GM18502 (cell line): Measurements from ENCODE around the gene MN1.

Experiments
- ATAC-seq: cut with Tn5 transposase; IDR thresholded peaks from one replicate; pipeline ENCODE4 v1.9.1; 2021; ENCODE audit warnings: mild to moderate bottlenecking; ENCODE audit not compliant: unreplicated experiment, poor library complexity

Gene MN1

DNA sequence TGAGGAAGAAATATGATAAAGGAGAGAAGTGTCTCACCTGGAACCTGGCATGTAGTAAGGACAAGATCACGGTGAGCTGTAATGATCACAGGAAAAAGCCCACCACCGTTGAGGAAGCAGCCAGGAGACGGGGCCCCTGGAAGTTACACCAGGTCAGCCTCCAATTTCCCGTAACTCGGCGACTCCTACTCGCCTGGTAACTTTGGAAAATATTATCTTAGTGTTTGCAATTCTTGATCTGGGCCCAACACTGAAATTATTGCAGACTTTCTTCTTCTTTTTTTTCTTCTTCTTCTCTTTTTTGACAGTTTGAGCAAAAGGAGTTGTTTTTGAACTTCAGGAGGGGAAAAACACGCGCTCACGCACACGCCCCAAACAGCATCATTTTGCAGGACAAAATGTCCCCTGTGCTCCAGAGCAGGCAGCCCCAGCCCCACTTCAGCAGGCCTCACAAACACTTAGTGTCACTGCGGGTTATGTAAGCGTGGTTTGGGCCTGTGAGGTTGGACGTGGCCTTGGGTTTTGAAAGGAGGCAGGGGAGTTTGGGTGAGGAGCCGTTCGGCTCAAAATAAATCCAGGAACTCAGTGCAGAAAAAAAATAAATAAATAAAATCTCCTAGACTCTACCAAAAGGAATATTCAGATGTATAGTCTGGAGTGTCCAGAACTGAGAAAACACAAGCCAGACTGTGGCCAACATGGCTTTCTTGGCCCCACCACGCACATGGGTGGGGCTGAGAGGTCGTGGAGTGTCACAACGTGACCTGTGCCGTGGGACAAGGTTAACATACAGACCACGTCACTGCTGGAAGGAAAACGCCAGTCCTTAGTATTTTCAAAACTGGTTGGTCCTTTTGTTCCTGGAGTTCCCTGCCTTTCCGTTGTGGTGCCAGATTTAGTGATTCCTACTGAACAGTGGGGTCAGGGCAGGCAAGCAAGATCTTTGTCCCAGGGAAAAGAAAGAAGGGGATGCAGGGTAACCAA, 26.3 kb upstream of the MN1 start:
- no peak for ATAC-seq

DNA sequence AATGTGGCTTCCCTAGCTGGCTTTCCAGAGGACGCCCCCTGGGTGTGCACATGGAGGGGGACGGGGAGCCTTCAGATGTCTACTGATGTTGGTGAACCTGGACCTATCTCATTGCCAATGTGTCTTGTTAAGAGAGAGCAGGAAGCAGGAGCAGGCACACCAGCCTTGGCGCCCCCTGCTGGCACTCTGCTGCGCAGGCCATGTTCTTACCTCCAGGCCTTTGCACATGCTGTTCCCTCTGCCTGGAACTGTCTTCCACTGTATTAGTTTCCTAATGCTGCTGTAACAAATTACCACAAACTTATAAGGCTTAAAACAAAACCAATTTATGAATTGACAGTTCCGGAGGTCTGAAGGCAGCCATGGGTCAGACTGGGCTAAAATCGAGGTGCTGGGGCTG, 23.6 kb upstream of the MN1 start:
- no peak for ATAC-seq

DNA sequence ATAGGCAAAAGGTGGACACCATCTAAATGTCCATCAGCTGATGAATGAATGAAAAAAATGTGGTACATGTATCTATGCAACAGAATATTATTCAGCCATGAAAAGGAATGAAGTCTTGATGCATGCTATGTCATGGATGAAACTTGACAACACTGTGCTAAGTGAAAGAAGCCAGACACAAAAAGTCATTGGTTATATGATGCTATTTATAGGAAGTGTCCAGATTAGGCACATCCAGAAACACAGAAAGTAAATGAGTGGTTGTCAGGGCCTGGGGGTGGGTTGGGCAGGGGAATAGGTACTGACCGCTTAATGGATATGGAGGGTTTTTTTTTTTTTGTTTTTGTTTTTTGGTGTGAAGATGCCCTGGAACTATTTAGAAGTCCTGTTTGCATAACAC, 21.7 kb upstream of the MN1 start:
- no peak for ATAC-seq

DNA sequence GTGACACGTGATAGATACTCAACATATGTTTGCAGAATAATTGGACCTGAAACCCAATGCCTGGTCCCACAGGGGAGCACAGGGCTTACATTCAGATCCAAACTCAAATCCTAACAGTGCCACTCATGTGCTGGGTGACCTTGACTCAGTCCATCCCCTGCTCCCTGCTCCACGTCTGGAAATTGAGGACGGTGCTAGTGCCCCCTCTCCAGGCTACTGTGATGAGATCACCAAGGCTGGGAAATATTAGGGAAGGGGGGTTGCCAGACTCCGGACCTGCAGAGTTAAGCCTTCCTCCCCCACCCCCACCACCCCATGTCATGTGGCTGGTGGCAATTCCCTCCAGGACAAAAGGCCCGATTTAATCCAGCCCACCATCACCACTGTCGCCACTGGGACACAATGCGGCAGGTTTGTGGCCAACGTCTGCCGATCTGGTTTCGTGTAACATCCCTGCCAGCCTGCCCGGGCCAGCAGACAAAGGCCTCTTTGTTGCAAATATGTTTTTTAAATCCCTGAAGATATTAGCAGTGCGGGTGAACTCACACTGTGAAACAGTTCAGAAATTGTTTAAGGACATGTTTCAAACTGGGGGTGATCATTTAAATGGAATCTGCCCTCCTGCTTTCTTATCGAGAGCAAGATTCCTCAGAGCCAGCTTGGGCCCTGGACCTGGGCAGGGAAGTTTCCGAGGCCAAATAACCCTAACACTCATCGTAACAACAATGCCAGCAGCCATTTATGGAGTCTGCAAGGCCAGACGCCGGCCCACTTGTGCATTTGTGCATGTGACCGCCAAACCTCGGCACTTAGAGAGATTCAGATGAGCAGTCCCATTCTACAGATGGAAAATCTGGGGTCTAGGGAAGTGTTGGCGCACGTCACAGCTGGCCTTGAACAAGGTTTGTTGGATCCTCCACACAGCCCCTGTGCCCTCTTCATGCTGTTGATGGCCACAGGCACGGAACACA, 19.6 kb upstream of the MN1 start:
- ATAC-seq, result no peak

DNA sequence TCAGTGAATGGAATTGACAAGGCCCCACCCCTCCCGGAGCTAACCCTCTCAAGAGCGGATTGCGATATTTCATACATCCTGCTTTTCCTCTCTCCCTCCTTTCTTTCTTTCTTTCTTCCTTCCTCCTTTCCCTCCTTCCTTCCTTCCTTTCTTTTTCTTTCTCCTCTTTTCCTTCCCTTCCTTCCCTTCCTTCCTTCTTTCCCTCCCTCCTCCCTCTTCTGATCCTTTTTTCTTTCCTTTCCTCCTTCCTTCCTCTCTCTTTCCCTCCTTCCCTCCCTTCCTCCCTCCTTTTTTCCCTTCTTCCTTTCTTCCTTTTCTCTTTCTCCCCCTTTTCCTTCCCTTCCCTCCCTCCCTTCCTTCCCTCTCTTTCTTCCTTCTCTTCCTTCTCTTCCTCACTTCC, 15.0 kb upstream of the MN1 start:
- no peak for ATAC-seq

DNA sequence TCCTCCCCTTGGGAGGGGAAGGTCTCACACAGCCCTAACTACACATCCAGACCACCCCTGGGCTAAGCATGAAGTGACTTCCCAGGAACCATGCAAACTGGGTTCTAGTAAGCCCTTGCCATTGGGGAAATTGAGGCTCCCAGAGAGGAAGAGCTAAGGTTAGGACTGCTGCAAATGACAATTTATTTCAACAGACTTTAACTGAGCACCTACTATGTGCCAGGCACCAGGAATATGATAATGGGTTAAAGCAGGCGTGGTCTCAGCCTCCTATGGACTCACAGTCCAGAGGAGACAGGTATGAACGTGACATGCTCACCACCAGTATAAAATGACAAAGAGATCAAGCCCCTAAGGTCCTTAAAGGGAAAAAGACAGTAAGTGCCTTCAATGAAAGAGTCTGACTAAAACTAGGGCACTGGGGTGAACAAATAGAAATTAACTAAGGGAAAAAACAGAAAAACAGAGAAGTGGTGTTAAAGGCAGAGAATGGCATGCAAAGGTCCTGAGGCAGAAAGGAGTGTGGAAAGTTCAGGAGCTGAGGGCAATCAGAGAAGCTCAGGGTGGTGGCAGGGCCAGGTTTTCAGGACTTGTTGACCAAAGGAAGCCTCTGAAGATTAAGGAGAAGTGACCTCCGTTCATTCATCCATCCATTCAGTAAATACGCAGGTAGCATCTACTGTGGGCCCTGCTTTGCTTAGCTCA, 14.4 kb upstream of the MN1 start:
- ATAC-seq, result no peak

DNA sequence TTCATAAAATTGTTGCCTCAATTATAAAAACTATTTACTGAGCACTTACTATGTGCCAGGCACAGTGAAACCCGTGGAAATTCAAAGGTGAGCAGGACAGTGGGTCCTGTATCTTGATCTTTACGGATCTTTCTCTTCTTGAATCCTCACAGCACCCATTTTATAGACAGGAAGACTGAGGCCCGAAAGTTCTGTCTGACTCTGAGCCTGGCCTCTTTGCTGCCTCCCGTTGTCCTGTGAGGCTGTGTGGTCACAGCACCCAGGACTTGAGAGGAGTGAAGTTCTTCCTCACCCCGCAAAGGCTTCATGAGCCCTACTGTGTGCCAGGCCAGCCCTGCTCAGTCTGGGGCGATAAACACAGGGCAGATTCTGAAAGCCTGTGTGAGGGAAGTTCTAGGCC, 13.4 kb upstream of the MN1 start:
- ATAC-seq, result no peak

DNA sequence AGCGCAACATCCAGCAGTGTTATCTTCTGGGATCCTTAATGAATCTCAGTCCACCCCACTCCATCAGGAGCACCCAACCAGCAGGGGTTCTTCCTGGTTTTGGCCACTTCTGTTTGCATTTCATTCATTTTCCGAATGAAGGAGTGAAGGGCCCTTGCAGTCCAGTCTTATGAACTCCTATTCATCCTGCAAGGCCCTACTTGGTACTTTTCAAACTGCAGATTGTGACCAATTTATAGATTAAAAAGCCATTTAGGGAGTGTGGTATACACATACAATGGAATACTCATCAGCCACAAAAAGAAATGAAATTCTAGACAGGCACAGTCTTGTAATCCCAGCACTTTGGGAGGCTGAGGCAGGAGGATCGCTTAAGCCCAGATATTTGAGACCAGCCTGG, 10.2 kb upstream of the MN1 start:
- no peak for ATAC-seq

DNA sequence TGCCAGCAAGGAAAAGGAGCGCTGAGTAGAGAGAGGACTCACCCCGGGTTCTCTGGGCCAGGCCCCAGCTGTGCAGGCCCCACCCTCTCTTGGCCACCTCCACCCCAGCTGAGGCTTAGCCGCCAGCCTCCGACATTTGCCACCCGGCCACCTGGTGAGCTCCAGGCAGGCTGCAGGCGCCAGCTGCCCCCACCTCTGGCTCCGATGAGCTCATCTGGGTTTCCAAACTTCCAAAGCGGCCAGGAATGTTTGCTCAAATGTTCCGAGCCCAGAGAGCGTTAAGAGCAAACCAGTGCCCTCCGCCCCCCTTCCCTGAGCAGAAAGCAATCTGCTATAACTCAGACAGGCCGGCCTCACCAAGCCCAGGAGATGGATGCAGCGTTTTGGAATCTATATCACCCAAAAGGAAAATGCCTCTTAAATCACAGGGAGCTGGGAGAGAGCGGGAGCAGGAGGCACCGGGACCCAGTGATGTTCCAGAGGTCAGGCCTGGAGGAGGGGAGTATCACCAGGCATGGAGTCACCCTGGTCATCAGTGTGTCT, 9.1 kb upstream of the MN1 start:
- no peak for ATAC-seq

DNA sequence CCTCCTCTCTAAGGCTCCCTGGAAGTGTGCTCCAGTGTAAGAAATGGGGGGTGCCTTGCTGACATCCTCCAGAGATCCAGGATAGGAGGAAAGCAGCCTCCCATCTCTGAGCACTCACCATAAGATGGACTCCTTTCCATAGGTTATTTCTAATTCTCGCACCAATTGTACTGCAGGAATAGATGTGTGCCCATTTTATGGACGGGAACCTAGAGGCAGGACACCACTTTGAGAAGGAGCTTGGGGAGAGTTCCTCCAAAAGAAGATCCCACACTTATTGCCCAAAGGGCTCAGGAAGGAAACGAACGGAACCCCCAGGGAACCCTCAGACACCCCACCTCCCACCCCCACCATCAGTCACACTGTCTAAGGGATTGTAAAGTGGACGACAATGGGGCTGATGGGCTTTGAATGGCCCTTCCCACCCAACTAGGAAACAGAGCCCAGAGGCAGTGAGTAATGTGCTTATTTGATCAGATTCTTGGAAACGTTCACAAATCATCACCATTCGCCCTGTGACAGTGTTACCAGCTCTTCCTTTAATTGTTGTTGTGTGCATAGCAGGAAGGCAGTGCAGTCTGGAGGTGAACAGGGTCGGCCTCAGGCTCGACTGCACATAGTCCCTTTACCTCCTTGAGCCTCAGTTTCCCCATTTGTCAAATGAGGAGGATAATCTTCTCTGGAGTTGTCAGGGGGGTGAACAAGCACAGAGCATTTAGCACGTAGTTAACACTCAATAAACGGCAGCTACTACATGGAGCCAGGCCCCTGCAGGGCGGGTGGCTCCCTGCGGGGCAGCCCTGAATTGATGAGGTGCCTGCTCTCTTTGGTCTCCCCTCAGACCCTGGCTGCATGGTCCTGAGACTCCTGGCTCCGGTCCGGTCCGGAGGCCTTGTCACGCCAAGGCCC, 8.4 kb upstream of the MN1 start:
- no peak for ATAC-seq

DNA sequence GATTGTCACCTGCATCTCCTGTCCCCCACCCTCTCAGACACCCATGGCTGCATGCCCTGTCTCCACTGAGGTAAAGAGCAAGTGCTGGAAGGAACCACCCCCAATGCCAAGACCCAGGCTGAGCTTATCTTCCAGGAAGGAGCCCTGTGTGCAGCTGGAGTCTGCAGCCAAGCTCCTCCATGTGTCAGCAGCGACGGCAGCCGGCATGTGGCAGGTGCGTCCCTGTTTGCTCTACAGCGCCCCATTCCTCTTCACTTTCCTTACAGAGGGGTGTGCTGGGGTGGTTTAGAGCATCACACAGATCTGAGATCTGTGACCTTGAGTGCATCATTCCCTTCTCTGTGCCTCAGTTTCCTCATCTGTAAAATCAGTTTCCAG, 7.7 kb upstream of the MN1 start:
- ATAC-seq, result no peak

DNA sequence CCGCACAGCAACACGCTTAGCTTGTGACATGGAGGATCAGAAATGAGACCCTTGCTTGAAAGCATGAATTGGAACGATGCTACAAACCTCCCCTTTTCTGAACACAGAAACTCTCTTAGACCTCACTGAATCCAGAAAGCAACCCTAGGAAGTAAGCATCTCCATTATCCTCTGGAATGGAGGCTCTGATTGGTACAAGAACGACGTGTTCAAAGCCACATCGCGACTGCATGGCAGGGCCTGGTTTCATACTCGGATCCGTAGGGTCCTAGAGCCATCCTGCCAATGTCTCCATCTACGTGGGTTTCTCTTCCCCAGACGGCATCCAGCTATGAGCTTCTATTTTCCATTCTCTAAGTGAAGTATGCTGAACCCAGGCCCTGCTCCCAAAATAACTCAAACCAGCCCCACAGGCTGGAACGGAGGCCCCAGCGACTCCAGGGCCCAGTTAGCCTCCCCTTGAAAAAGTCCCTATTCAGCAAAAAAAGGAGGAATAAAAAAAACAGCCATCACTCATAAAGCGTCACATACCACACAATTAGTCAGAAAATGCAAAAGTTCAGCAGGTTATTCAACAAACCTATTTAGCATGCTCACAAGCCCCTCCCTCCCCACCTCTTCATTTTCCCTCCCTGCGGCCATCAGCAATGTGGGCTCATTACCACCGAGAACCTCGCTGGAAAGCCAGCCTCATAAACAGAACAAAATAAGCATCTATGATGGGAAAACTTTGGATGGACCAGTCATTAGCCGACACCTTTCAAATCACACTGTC, 7.1 kb upstream of the MN1 start:
- no peak for ATAC-seq

DNA sequence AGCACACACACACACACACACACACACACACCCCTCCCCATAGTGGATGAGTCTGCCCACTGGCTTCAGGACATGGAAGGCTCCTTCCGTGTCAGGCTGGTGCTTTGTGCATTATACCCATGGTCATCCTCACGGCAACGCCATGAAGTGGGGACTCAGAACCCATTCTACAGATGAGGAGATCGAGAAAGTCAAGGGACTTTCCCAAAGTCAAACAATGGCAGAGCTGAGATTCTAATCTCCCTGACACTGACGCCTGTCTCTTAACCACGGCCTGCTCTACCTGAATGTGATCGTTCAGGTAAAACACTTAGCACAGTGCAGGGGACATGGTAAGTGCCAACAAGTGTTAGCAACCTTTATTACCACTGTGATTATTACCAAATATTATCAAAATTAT, 4.3 kb upstream of the MN1 start:
- ATAC-seq, result no peak

DNA sequence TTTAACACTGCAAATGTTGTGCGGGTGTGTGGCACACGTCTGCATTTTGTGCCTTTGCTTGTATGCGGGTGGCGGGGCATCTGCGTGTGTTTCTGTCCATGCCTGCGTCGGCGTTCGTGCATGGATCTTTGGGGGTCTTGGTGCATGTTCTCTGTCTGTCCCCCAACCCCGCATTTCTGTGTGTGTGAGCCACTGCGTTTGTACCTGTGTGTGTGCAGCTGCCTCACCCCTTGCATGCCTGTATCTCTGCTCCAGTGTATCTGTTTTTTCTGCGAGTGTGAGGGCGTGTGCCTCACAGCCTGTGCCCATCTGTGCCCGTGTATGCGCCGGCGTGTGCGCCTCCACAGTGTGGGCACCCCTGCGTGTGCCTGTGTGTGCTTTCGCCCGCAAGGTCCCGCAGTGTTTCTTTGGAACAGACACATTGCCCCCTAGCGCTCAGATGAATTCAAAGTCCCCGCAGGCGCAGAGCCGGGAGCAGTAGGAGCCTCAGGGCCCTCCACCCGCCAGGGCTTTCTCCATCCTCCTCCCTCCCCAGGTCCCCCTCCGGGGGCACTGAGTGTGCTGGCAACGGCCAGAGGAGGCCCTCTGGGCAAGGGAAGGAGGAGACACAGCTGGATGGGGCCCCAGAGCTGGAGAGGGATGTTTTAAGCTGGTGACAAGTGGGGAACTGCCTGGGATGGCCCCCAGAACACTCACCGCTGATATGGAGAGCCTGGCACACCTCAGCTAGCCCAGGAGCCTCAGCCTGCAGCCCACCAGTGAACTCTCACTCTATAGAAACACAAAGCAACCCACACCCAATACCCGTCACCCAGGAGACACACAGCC, 3.1 kb upstream of the MN1 start:
- ATAC-seq, result no peak

DNA sequence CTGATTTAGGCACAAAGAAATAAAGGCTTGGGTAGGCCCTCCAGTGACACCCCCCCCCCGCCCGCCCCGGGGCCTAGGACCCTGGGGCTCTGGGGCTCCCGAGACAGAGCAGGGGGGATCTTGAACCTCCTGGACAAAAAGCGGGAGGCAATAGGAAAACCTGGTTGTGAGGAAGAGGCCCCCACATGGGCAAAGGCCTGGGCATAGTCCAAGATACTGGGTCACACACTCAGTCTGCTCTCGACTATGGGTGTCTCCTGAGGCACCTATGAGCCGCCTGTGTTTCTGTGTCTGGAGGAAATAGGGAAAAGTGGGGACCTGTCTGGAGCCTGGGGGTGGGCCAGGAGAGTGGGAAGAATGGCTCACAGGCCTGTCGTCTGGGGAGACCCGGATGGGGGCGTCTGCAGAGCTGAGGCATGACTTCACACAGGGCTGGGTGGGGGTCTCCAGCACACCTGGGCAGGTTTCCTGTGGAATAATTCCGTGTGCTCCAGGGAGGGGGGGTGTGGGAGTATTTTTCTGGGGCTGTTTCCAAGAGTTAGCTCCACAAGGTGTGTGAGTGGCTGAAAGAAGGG, 2.4 kb upstream of the MN1 start:
- ATAC-seq, result no peak

DNA sequence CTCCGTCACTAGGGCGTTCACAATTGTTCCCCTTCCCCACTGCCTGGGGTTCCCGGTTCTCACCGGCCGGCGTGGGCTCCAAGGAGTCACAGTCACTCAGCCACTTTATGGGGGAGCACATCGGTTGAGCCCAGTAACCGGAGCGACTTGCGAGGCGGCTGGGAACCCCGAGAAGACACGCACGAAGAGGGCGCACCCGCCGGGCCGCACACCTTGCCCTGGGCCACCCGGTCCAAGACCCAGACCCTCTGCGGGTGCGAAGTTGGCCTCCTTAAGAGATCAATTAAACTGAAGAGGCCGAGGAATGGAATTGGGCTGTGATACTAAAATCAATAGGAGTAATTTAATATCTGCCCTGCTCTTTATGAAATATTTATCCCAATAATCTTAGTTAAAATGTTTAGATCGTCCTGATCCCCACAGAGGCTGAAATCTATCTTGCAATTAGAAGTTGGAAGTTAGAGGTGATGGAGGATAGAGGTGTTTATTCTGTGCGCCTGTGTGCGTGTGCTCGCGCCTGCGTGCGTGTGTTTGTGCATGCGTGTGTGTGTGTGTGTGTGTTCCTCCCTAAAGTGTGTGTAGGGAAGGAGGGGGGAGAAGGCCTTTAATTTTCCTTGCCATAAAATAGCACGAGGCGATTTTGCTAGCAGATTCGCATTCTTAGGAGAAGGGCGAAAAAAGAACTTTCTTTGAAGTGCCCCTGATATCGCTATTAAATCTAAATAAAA, 954 bp upstream of the MN1 start:
- ATAC-seq, result no peak

DNA sequence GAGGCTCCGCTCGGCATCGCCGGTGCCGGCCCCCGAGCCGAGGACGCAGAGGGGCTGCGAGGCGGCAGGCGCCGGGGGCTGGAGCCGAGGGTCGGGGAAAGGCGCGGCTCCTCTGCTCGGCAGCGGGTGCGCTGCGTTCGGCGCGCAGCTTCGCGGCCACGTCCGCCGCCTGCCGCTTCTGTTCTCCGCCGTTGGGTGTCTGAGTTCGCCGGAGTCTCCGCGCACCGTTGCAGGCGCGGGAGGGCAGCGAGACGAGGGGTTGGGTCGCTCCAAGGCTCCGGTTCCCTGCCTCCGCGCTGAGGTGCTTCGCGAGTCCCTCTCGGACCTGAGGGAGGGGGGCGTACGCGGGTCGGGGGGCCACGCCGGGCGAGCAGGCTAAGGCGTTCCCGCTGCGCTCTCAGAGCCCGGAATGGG, 347 bp downstream of the MN1 start:
- no peak for ATAC-seq
